Neural cell (in vitro differentiated cells): ENCODE measurements around the gene SNX30. TPM values are rescaled to one million over a fixed set of nuclear protein-coding genes. Genes with fewer than 3 reads are reported as not detected.

ENCODE experiments used
- H2AFZ ChIP-seq: fragments of 200-600, 300-800 bp; sonication (generic), shearing (Covaris generic); 2 replicates; pipeline ENCODE4 v1.6.0; 2014; ENCODE audit warnings: low read depth, mild to moderate bottlenecking, antibody characterized with exemption, low read length, moderate library complexity
- H3F3A ChIP-seq: fragments of 200-600 bp; shearing (Covaris generic); 2 replicates; pipeline ENCODE4 v1.6.1; 2016; ENCODE audit warnings: mild to moderate bottlenecking, moderate library complexity, mixed read lengths, antibody characterized with exemption, low read length; ENCODE audit not compliant: insufficient read depth, poor library complexity, severe bottlenecking
- H3K27ac ChIP-seq: fragments of 200-600, 300-800 bp; sonication (generic), shearing (Covaris generic); 2 replicates; pipeline ENCODE4 v1.5.1; 2014; ENCODE audit warnings: mild to moderate bottlenecking, low read length, moderate library complexity
- H3K27me3 ChIP-seq: fragments of 300-800, 200-600 bp; sonication (generic), shearing (Covaris generic); 2 replicates; pipeline ENCODE4 v1.6.0; 2014; ENCODE audit warnings: mild to moderate bottlenecking, low read depth, low read length, moderate library complexity; ENCODE audit not compliant: insufficient read depth
- H3K36me3 ChIP-seq: fragments of 300-800, 200-600 bp; sonication (generic), shearing (Covaris generic); 2 replicates; pipeline ENCODE4 v1.5.1; 2014; ENCODE audit warnings: mild to moderate bottlenecking, antibody characterized with exemption, low read length, moderate library complexity; ENCODE audit not compliant: insufficient read depth
- H3K4me2 ChIP-seq: fragments of 300-800, 200-600 bp; sonication (generic), shearing (Covaris generic); 2 replicates; pipeline ENCODE4 v1.6.0; 2014; ENCODE audit warnings: mild to moderate bottlenecking, low read length
- H3K4me3 ChIP-seq: fragments of 300-800, 200-600 bp; sonication (generic), shearing (Covaris generic); 2 replicates; pipeline ENCODE4 v1.5.1; 2014; ENCODE audit warnings: mild to moderate bottlenecking, low read length, moderate library complexity
- H3K79me2 ChIP-seq: fragments of 200-600 bp; shearing (Covaris generic); replicated peaks from 2 replicates; pipeline ENCODE4 v1.6.0; 2014; ENCODE audit warnings: mild to moderate bottlenecking, low read length, moderate library complexity; ENCODE audit not compliant: insufficient read depth
- H3K9ac ChIP-seq: fragments of 300-800, 200-600 bp; sonication (generic), shearing (Covaris generic); 2 replicates; pipeline ENCODE4 v1.6.1; 2016; ENCODE audit warnings: mild to moderate bottlenecking, low read length, mixed read lengths
- H3K9me2 ChIP-seq: fragments of 200-600 bp; shearing (Covaris generic); 2 replicates; pipeline ENCODE4 v1.6.1; 2016; ENCODE audit warnings: mild to moderate bottlenecking, low read length, mixed read lengths; ENCODE audit not compliant: insufficient read depth
- H3K9me3 ChIP-seq: fragments of 200-600, 300-800 bp; sonication (generic), shearing (Covaris generic); 2 replicates; pipeline ENCODE4 v1.6.1; 2016; ENCODE audit warnings: mild to moderate bottlenecking, mixed run types, low read length, moderate library complexity, mixed read lengths
- H4K20me1 ChIP-seq: fragments of 200-600 bp; shearing (Covaris generic); 2 replicates; pipeline ENCODE4 v1.6.1; 2016; ENCODE audit warnings: mild to moderate bottlenecking, mixed run types; ENCODE audit not compliant: insufficient read depth
- EP300 ChIP-seq: fragments of 450-650 bp; conservative IDR thresholded peaks from 2 replicates; pipeline ENCODE4 v1.6.1; 2014; ENCODE audit warnings: antibody characterized with exemption, mild to moderate bottlenecking, moderate library complexity; ENCODE audit not compliant: poor library complexity, severe bottlenecking
- EZH2 ChIP-seq: fragments of 200-600, 300-800 bp; shearing (Covaris generic), sonication (generic); IDR thresholded peaks from 2 replicates; pipeline ENCODE4 v1.6.1; 2014; ENCODE audit warnings: antibody characterized with exemption, low read length, borderline replicate concordance, mild to moderate bottlenecking; ENCODE audit not compliant: insufficient read depth, poor library complexity, severe bottlenecking
- MXI1 ChIP-seq: fragments of 450-650 bp; conservative IDR thresholded peaks from 2 replicates; pipeline ENCODE4 v1.6.1; 2014; ENCODE audit warnings: antibody characterized with exemption, mild to moderate bottlenecking; ENCODE audit not compliant: poor library complexity, severe bottlenecking
- POLR2AphosphoS5 ChIP-seq: IDR thresholded peaks from 2 replicates; pipeline ENCODE4 v1.6.1; 2012
- RAD21 ChIP-seq: fragments of 450-650 bp; conservative IDR thresholded peaks from 2 replicates; pipeline ENCODE4 v1.6.1; 2014; ENCODE audit warnings: antibody characterized with exemption, mild to moderate bottlenecking, moderate library complexity
- REST ChIP-seq: IDR thresholded peaks from 2 replicates; pipeline ENCODE4 v1.6.1; 2012; ENCODE audit warnings: borderline replicate concordance
- SMC3 ChIP-seq: fragments of 450-650 bp; conservative IDR thresholded peaks from 2 replicates; pipeline ENCODE4 v1.6.1; 2014; ENCODE audit warnings: antibody characterized with exemption, mild to moderate bottlenecking, moderate library complexity; ENCODE audit not compliant: poor library complexity
- TAF1 ChIP-seq: IDR thresholded peaks from 2 replicates; pipeline ENCODE4 v1.6.1; 2012; ENCODE audit warnings: low read depth
- polyA plus RNA-seq: library from polyadenylated mRNA; depleted of rRNA; stranded (reverse); fragments of >200 nt; gene quantifications from 2 replicates; pipeline ENCODE4 v1.2.3, GENCODE V29; 2014
- TF ChIP-seq, protein P1 (sequence below): fragments of 450-650 bp; IDR thresholded peaks from 2 replicates; pipeline ENCODE4 v1.5.1; 2014; ENCODE audit warnings: antibody characterized with exemption, mild to moderate bottlenecking, moderate library complexity; ENCODE audit not compliant: poor library complexity, severe bottlenecking

SNX30 gene
- polyA plus RNA-seq, 1 donor from 2014 or later = 30.0 TPM

- Histone ChIP-seq H3K9ac (no peak overlapping the region), H3K79me2 (no peaks in the 10 kb centered on the region), H3K4me3 (peak overlapping the region; percentile 34), H3K27ac (no peak overlapping the region), H3K9me2 (no peaks in the 10 kb centered on the region), H3F3A (no peaks in the 10 kb centered on the region), H3K27me3 (no peaks in the 10 kb centered on the region), H4K20me1 (no peaks in the 10 kb centered on the region), H3K9me3 (no peaks in the 10 kb centered on the region), H3K36me3 (no peaks in the 10 kb centered on the region), H2AFZ (no peak overlapping the region), H3K4me2 (no peak overlapping the region)
- TF ChIP-seq POLR2AphosphoS5 = no peak
Observed at GRCh38 chr9:112784020-112784785, 33.6 kb downstream of the SNX30 start.

DNA sequence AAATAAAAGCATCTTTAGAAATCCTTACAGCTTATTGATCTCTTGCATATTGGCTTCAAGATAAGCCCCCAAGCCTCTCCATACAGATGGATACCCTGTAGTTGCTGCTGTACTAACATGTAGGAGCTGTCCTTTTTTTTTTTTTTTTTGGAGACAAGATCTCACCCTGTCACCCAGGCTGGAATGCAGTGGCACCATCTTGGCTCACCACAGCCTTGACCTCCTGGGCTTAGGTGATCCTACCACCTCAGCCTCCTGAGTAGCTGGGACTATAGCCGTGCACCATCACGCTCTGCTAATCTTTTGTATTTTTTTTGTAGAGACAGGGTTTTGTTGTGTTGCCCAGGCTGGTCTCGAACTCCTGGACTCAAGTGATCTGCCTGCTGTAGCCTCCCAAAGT, 35.4 kb downstream of the SNX30 start:
- no peak overlapping the region for H3K9ac ChIP-seq
- H2AFZ ChIP-seq = no peak overlapping the region
- no peaks in the 10 kb centered on the region for H3K27me3 ChIP-seq
- no peak overlapping the region for H3K4me3 ChIP-seq
- H3F3A ChIP-seq = no peaks in the 10 kb centered on the region
- H3K27ac ChIP-seq = no peak overlapping the region
- H3K9me2 ChIP-seq = no peaks in the 10 kb centered on the region
- no peaks in the 10 kb centered on the region for H3K9me3 ChIP-seq
- TF ChIP-seq RAD21 (no peak), REST (no peak), POLR2AphosphoS5 (no peak), EP300 (no peak), EZH2 (no peak), TAF1 (no peak), MXI1 (no peak), SMC3 (no peak)
- TF ChIP-seq, protein P1, sequence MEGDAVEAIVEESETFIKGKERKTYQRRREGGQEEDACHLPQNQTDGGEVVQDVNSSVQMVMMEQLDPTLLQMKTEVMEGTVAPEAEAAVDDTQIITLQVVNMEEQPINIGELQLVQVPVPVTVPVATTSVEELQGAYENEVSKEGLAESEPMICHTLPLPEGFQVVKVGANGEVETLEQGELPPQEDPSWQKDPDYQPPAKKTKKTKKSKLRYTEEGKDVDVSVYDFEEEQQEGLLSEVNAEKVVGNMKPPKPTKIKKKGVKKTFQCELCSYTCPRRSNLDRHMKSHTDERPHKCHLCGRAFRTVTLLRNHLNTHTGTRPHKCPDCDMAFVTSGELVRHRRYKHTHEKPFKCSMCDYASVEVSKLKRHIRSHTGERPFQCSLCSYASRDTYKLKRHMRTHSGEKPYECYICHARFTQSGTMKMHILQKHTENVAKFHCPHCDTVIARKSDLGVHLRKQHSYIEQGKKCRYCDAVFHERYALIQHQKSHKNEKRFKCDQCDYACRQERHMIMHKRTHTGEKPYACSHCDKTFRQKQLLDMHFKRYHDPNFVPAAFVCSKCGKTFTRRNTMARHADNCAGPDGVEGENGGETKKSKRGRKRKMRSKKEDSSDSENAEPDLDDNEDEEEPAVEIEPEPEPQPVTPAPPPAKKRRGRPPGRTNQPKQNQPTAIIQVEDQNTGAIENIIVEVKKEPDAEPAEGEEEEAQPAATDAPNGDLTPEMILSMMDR = no peak
- H3K36me3 ChIP-seq = no peaks in the 10 kb centered on the region
- H3K4me2 ChIP-seq = no peak overlapping the region
- H3K79me2 ChIP-seq = no peaks in the 10 kb centered on the region
- no peaks in the 10 kb centered on the region for H4K20me1 ChIP-seq
